ENCODE measurements around the gene EID3.

DNA sequence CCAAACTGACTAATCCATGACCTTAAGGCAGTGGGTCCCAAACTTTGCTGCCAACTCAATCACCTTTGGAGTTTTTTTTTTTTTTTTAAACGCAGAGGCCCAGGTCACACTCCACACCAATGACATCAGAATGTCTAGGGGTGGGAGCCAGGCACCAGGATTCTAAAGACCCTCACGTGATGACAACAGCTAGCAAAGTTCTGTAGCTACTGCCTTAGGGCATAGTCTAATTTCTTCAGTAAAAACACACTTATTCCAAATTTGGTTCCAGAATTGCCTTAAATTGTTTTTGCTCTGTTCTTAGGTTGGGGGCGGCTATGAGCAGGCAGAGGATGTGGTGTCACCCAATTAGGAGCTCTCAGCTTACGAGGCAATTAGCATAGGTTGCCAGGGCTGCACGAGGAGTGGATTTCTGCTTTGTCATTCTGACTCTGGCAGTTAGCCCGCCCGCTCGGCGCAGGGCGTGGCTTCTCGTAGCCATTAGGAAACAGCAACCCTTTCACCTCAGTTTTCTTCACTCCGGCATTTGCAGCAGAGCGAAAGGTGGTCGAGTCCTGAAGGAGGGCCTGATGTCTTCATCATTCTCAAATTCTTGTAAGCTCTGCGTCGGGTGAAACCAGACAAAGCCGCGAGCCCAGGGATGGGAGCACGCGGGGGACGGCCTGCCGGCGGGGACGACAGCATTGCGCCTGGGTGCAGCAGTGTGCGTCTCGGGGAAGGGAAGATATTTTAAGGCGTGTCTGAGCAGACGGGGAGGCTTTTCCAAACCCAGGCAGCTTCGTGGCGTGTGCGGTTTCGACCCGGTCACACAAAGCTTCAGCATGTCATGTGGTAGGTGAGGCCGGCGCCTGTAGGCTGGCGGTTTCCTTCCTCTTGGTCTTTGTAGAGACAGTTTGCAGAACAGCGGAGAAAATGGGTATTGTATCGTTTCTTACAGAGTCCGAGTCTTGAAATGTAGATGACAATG lies 16.7 kb upstream of the EID3 start:
- TF ChIP-seq ZNF121 (CRISPR knock-in tag; IDR thresholded peaks at IDR 0.05) (no peak), CTCF (IDR thresholded peaks at IDR 0.05) (no peak), ATF2 (CRISPR knock-in tag; IDR thresholded peaks at IDR 0.05; ENCODE audit: borderline replicate concordance, low read depth) (no peak), MXD4 (CRISPR knock-in tag; IDR thresholded peaks at IDR 0.05; ENCODE audit: borderline replicate concordance) (no peak), SP1 (CRISPR knock-in tag; conservative IDR thresholded peaks at IDR 0.05) (peak; percentile 53; the same call in 1 of the 2 replicates), ELF4 (CRISPR knock-in tag; IDR thresholded peaks at IDR 0.05; ENCODE audit: low read depth) (no peak)
- TF ChIP-seq, protein P1, sequence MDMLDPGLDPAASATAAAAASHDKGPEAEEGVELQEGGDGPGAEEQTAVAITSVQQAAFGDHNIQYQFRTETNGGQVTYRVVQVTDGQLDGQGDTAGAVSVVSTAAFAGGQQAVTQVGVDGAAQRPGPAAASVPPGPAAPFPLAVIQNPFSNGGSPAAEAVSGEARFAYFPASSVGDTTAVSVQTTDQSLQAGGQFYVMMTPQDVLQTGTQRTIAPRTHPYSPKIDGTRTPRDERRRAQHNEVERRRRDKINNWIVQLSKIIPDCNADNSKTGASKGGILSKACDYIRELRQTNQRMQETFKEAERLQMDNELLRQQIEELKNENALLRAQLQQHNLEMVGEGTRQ (CRISPR knock-in tag; IDR thresholded peaks at IDR 0.05): no peak
- TF ChIP-seq, protein P2, sequence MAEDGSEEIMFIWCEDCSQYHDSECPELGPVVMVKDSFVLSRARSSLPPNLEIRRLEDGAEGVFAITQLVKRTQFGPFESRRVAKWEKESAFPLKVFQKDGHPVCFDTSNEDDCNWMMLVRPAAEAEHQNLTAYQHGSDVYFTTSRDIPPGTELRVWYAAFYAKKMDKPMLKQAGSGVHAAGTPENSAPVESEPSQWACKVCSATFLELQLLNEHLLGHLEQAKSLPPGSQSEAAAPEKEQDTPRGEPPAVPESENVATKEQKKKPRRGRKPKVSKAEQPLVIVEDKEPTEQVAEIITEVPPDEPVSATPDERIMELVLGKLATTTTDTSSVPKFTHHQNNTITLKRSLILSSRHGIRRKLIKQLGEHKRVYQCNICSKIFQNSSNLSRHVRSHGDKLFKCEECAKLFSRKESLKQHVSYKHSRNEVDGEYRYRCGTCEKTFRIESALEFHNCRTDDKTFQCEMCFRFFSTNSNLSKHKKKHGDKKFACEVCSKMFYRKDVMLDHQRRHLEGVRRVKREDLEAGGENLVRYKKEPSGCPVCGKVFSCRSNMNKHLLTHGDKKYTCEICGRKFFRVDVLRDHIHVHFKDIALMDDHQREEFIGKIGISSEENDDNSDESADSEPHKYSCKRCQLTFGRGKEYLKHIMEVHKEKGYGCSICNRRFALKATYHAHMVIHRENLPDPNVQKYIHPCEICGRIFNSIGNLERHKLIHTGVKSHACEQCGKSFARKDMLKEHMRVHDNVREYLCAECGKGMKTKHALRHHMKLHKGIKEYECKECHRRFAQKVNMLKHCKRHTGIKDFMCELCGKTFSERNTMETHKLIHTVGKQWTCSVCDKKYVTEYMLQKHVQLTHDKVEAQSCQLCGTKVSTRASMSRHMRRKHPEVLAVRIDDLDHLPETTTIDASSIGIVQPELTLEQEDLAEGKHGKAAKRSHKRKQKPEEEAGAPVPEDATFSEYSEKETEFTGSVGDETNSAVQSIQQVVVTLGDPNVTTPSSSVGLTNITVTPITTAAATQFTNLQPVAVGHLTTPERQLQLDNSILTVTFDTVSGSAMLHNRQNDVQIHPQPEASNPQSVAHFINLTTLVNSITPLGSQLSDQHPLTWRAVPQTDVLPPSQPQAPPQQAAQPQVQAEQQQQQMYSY (CRISPR knock-in tag; IDR thresholded peaks at IDR 0.05): no peak
- TF ChIP-seq, protein P3, sequence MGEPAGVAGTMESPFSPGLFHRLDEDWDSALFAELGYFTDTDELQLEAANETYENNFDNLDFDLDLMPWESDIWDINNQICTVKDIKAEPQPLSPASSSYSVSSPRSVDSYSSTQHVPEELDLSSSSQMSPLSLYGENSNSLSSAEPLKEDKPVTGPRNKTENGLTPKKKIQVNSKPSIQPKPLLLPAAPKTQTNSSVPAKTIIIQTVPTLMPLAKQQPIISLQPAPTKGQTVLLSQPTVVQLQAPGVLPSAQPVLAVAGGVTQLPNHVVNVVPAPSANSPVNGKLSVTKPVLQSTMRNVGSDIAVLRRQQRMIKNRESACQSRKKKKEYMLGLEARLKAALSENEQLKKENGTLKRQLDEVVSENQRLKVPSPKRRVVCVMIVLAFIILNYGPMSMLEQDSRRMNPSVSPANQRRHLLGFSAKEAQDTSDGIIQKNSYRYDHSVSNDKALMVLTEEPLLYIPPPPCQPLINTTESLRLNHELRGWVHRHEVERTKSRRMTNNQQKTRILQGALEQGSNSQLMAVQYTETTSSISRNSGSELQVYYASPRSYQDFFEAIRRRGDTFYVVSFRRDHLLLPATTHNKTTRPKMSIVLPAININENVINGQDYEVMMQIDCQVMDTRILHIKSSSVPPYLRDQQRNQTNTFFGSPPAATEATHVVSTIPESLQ (CRISPR knock-in tag; IDR thresholded peaks at IDR 0.05): no peak
- TF ChIP-seq, protein P4, sequence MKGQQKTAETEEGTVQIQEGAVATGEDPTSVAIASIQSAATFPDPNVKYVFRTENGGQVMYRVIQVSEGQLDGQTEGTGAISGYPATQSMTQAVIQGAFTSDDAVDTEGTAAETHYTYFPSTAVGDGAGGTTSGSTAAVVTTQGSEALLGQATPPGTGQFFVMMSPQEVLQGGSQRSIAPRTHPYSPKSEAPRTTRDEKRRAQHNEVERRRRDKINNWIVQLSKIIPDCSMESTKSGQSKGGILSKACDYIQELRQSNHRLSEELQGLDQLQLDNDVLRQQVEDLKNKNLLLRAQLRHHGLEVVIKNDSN (CRISPR knock-in tag; IDR thresholded peaks at IDR 0.05): no peak; the same call in 1 of the 2 replicates

All from WTC11 (cell line).